ENCODE data around the gene BTBD1.

The BTBD1 gene

DNA sequence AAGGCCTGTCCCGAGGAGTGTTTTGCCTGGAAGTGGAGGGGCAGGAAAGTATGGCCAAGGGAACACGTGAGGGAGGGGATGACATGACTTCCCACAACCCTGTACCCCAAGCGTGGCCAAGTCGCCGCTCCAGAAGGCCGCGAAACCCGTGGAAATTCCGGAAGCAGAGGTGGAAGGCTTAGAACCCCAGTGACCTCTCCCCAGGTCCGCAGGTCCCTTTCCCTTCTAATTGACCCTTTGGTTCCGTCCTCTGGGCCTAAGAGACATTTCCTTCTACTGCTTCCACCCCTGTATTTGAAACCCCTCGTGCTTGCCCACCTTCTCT, 548 bp upstream of the BTBD1 start:
- TF ChIP-seq, protein P1, sequence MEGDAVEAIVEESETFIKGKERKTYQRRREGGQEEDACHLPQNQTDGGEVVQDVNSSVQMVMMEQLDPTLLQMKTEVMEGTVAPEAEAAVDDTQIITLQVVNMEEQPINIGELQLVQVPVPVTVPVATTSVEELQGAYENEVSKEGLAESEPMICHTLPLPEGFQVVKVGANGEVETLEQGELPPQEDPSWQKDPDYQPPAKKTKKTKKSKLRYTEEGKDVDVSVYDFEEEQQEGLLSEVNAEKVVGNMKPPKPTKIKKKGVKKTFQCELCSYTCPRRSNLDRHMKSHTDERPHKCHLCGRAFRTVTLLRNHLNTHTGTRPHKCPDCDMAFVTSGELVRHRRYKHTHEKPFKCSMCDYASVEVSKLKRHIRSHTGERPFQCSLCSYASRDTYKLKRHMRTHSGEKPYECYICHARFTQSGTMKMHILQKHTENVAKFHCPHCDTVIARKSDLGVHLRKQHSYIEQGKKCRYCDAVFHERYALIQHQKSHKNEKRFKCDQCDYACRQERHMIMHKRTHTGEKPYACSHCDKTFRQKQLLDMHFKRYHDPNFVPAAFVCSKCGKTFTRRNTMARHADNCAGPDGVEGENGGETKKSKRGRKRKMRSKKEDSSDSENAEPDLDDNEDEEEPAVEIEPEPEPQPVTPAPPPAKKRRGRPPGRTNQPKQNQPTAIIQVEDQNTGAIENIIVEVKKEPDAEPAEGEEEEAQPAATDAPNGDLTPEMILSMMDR (conservative IDR thresholded peaks at IDR 0.05; ENCODE audit: low read depth, low read length) = no peak
- DNase-seq (ENCODE audit: low read depth) = no peak
- H3K4me3 ChIP-seq (ENCODE audit: low read depth, low read length) = peak overlapping the region; percentile 69

DNA sequence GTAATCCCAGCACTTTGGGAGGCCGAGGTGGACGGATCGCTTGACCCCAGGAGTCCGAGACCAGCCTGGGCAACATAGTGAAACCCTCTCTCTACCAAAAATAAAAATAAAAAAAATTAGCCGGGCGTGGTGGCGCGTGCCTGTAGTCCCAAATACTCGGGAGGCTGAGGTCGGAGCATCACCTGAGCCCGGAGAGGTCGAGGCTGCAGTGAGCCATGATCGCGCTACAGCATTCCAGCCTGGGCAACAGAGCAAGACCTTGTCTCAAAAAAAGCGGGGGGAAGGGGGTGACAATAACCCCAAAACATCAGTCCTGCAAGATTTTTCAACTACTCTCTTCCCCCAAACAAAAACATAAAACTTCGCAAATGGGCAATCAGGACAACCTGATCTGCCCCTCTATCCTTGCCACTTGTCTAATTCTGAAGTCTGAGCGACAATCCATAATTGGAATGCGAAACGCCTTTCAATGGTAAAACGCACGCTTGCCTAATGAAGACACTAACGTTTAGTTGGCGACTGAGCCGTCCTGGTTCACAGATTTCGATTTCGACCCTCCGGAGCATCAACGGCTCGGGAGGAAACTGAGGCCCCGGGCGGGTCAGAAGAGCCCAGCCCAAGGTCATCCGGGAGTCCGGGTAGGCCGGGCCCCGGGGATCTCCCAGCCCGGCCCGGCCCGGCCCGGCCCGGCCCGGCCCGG, 868 bp downstream of the BTBD1 start:
- DNase-seq (ENCODE audit: low read depth) = peak; percentile 13
- H3K4me3 ChIP-seq (ENCODE audit: low read depth, low read length) = peak overlapping the region; percentile 69
- TF ChIP-seq, protein P1 (conservative IDR thresholded peaks at IDR 0.05; ENCODE audit: low read depth, low read length) = no peak

DNA sequence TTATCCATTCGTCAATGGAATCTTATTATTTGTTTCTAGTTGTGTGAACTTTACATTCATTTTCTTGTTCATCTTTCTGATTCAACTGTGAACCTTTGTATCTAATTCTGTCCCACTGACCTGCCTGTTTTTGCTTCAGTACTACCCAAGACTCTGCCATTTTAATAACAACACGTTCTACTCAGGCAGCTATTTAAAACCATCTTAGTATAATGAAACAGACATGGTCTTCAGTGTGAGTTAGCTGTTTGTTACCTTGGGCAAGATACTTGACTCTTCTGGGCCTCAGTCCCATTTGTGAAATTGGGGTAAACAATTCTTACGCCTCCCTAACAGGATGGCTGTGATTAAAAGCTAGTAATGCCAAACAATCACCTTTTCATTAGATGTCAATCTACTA, 1.6 kb downstream of the BTBD1 start:
- DNase-seq (ENCODE audit: low read depth) = peak; percentile 11
- TF ChIP-seq, protein P1 (conservative IDR thresholded peaks at IDR 0.05; ENCODE audit: low read depth, low read length) = no peak
- H3K4me3 ChIP-seq (ENCODE audit: low read depth, low read length) = peak overlapping the region; percentile 69

DNA sequence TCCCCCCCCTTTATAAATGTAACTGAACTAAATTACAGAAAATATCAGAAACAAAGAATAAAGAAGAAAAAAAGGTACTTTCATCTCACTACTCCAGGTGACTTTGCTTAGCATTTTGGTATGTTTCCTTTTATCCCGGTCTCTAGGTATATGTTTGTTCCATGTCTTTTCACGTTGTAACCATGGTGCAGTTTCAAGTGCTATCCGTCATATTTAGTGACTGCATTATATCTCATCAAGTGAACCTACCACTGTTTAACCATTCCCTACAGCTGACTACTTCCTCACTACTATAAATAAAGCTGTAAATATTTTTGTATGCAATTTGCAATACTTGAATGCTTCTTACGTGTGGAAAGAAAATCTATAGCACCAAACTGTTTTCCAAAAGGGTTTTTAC, 2.2 kb downstream of the BTBD1 start:
- DNase-seq (ENCODE audit: low read depth) = peak; percentile 21
- TF ChIP-seq, protein P1 (conservative IDR thresholded peaks at IDR 0.05; ENCODE audit: low read depth, low read length) = no peak
- H3K4me3 ChIP-seq (ENCODE audit: low read depth, low read length) = peak overlapping the region; percentile 69

DNA sequence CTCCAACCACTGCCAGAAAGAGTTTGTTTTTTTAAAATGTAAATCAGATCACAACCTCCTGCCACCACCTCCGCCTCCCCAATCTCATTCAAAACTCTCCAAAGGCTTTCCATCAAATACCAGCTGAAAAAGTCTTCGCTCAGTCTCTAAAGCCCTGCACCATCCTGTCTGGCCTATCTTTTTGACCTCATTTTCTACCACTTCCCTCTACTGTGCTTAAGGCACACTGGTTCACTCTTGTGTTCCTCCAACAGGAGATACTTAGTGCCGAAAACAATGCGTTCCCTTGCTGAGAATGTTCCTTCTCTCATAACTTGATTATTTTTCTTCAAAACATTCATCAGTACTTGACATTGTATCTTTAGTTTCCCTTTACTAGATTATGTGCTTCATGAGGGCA, 3.5 kb downstream of the BTBD1 start:
- H3K4me3 ChIP-seq (ENCODE audit: low read depth, low read length) = no peak overlapping the region
- TF ChIP-seq, protein P1 (conservative IDR thresholded peaks at IDR 0.05; ENCODE audit: low read depth, low read length) = no peak
- DNase-seq (ENCODE audit: low read depth) = no peak

DNA sequence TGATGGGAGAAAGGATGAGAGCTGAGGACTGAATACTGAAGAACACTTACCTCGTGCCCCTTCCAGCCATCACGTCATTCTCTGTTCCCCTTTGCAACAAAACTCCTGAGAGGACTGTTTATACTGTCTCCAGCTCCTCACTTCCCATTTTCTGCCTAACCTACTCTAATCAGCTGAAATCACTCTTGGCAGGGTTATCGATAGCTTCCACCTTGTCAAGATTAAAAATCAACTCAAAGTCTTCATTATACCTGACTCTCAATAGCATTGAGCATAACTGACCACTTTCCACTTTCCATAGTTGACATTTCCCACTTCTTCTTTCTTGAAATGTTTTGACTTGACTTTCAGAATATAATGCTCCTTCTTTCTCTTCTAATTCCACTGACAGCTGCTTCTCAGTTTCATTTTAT, 4.3 kb downstream of the BTBD1 start:
- TF ChIP-seq, protein P1 (conservative IDR thresholded peaks at IDR 0.05; ENCODE audit: low read depth, low read length) = no peak
- no peak for DNase-seq (ENCODE audit: low read depth)
- H3K4me3 ChIP-seq (ENCODE audit: low read depth, low read length) = no peak overlapping the region

DNA sequence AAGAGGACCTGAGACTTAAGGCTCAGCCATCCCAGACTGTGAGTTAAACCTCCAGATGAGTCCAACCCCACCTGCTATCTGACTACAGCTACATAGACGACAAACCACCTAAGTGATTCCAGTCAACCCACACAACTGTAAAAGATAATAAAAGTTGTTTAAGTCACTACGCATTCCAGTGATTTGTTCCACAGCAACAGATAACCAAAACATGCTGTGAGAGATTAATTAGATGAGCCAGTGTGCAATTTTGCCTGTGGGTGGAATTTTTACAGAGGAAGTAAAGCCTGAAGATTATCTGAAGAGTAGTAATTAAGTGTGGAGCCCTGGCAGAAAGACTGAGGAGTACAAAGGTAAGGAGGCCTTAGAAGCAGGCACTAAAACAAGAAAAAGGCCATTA, 5.4 kb downstream of the BTBD1 start:
- no peak overlapping the region for H3K4me3 ChIP-seq (ENCODE audit: low read depth, low read length)
- TF ChIP-seq, protein P1 (conservative IDR thresholded peaks at IDR 0.05; ENCODE audit: low read depth, low read length) = no peak
- DNase-seq (ENCODE audit: low read depth) = peak; percentile 15

All from choroid plexus epithelial cell (primary cell).